GM19023 (cell line): Measurements from ENCODE around the gene OCRL.
"Not testable (repeated sequence)": the region's sequence is repeated elsewhere in the genome, so short reads cannot be mapped to it uniquely, and the experiment has no call there.

Source experiments
- ATAC-seq: cut with Tn5 transposase; IDR thresholded peaks from one replicate; pipeline ENCODE4 v1.9.1; 2021; ENCODE audit warnings: mild to moderate bottlenecking, moderate library complexity; ENCODE audit not compliant: unreplicated experiment

The OCRL gene

DNA sequence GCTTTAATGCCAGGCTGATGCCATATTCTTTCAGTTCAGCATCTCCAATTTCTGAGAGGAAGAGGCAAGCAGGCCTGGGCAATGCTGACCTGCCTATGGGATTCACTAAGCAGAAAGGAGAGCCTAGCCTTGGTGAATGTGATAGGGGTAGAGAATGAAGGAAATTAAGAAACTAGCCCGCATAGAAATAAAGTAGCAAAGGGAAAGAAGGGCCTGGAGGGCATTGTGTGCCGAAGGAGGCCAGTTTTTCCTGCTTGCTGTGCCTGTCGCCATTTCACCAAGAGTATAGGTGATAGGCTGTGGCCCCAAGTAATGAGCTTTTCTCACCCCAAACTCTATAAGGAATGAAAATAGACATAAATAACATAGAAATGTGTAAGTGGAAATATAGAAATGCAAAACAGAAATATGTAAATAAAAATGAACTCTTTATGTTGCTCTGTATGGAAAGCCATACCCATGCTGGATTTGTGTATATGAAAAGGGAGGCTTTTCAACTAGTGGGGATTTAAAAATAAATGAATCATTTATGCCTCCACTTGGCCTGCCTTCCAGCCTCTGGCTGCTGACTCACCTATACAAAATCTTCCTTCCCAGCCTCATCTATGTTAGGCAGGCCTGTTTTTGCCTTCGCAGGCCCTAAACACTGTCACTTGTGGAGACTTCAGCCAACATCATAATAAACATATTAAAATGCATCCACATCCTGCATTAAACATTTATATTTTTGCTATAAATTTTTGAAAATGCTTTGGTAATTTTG is 5.1 kb upstream of the OCRL start:
- ATAC-seq: no peak

DNA sequence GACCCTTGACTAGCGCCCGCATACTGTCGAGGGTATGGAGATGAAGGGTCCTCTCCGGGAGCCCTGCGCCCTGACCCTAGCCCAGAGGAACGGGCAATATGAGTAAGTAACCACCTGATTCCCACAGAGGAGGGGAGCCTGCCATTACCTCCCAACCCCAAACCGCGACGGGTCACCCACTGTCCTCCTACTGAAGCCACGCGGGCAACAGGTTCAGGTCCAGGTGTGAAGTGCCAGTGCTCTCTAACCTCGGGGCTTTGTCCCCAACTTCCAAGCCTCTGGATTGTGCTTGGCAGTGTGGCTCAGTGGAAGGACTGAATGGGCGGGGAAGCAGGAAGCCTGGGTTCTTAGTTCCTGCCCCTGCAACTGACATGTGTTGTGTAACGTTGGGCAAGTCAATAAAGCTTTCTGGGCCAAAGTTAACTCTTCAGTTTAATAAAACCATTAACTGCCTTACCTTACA is 694 bp downstream of the OCRL start:
- peak; percentile 46 for ATAC-seq

DNA sequence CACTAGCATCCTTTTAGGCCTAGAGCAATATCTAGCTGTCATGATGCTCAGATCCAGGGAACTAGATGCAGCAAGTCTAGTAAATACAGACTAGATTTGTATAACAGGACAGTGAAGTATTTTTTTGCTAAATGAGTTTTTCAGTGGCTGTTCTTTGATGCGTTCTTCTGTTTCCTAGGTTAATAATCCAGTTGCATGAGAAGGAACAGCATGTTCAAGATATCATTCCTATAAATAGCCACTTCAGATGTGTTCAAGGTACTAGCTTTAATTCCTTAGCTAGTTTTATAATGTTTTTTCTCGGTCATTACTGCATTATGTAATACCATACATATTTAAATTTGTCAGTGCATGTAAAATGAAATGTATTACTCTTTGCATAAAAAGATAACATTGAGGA is 4.7 kb downstream of the OCRL start:
- ATAC-seq: no peak

DNA sequence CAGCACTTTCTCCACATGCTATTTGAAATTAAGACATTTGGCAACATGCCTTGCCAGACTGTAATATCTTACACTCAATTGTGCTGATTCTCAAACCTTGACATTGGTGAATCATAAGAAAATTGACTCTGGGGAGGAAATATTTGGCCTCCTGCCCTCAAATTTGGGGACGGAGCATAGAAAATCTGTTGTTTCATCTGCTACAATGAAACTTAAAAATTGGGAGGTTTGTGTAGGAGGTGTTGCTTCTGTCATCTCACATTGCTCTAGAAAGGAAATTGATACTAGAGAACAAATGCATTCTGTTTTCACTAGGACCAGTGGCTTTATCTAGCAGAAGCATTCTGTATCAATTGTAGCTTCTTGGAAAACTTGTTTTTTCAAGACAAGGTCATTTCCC is 5.3 kb downstream of the OCRL start:
- ATAC-seq: no peak

DNA sequence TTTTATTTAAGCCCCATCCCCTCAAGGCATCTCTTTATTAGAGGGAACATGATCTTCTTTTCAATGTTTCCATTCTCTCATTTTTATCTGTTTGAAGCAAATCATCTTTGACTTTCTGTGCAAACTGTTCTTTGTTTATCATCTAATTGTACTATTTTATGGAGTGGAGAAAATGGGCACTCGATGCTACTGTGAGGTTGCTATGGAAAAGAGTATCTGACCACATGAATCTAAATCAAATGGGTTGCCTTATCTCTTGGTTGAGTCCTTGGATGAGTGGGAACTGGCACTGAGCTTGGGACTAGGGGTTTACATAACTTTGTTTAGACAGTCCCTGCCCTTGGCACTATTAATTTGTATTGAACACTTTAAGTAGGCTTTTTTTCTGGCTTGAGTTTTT is 9.1 kb downstream of the OCRL start:
- no peak for ATAC-seq

DNA sequence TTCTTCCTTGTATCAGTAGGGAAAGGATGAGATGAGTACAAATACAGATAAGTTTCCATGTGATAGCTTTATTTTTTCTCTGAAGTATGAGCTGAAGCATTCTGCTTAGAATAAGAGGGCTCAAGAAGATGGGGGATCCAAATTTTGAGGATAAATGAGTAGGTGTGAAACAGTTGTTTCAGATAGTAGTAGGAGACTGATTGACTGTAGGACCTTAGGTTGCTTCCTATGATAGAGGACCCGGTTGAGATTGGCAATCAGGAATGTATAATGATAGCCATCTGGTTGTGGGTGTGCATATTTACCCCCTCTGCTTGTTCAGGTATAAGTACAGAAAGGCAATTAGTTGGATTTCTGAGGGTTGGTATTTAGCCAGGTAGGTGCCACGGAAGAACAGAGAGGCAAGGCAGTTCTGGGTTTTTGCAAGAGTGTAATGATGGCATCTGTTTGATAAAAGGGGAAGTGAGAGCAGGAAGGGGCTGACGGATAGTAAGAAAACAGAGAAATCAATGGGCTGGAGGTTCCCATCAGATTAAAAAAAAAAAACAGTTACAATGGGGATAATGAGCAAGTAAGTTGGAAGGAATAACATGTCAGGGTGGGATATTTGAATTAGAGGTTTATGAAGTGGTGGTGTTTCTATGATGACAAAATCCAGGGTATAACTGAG is 13.7 kb downstream of the OCRL start:
- peak; percentile 86 for ATAC-seq

DNA sequence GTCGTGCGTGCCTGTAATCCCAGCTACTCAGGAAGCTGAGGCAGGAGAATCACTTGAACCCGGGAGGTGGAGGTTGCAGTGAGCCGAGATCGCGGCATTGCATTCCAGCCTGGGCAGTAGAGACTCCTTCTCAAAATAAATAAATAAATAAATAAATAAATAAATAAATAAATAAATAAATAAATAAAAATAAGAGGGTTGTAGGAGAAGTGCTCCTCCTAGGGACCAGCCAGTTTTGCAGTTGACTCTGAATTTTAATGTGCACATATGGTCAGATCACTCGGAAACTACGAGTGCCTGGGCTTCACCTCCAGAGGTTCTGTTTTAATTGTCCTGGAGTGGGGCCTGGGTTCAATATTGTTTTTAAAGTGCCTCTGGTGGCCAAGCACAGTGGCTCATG is 14.8 kb downstream of the OCRL start:
- not testable (repeated sequence) for ATAC-seq

DNA sequence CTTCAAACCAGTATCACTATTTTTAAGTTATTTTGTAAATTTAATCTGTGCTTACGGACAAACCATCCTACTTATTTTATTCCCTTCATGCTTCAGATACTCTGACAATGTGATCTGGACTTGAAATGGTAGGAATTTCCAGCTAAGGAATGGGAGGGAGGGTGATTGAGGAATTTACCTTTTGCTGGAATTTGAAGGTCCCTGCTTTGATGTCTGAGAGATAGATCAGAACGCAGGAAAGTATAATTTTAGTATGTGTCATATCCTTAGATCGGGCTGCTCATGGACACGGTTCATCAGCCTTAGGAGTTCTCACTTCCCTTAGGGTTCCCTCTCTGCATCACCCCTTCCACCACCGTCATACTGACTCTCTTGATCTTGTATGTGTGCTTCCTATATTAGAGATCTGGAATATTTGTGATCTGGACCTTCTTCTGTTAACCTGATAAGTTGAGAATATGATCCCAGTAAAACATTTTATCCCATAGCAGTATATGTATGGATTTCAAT is 16.8 kb downstream of the OCRL start:
- no peak for ATAC-seq

DNA sequence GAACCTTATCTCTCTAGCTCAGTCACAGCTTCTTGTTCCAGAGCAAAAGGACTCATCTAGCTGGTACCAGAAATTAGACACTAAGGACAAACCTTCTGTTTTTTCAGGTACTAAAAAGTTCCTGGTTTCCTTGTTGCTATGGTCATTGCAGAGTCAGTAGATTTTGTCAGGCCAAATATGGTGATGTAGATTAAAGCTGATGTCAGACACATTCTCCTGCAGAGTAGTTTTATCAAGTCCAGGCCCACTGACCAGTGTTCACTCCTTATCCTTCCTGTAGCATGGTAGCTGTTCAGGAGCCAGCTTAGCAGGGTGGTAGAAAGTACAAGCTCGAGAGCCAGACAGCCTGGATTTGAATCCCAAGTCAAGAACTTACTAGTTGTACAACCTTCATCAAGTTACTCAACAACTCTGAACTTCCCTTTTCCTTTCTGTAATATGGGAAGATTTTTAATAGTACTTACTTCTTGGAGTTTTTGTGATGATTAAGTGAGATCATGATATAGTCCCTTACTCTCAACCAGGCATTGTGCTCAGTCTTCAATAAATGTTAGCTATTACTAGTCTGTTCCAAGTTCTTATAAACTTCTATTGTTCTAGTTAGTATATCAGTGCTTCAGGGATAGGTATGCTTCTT is 17.9 kb downstream of the OCRL start:
- no peak for ATAC-seq

DNA sequence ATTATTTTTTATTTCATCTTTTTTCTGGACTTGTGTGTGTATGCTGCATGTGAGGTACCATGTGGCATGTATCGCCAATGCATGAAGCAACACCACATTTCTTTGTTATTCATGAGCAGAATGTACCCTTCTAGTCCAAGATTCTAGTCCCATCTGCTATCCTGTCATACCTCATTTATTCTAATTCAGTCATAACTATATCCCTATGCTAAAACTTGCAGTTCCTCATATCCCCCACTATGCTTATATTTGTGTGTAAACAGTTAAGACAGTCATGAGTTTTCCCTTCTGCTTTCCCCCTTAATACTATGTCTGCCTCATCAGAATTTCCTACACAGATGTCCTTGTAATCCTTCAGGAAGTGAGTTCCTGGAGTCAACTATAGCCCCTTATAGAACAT is 19.7 kb downstream of the OCRL start:
- ATAC-seq: no peak

DNA sequence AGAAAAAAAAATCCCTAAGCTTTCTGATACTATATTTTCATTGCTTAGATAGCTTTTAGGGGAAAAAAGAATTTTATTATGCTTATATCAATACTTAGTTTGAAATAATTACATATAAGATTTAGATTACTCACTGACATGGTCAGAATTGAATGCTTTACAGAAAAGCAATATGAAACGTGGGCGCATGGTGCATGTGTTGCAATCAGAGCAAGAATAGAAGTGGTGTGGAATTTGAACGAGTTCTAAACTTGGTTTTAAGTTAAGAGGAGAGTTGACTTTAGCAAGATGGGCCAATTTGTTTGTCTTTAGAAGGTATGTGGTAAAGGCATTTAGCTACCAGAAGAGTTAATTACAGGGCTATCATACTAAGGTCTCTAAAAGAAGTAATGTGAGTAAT is 21.4 kb downstream of the OCRL start:
- no peak for ATAC-seq

DNA sequence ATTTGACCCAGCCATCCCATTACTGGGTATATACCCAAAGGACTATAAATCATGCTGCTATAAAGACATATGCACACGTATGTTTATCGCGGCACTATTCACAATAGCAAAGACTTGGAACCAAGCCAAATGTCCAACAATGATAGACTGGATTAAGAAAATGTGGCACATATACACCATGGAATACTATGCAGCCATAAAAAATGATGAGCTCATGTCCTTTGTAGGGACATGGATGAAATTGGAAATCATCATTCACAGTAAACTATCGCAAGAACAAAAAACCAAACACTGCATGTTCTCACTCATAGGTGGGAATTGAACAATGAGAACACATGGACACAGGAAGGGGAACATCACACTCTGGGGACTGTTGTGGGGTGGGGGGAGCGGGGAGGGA is 24.3 kb downstream of the OCRL start:
- ATAC-seq: not testable (repeated sequence)

DNA sequence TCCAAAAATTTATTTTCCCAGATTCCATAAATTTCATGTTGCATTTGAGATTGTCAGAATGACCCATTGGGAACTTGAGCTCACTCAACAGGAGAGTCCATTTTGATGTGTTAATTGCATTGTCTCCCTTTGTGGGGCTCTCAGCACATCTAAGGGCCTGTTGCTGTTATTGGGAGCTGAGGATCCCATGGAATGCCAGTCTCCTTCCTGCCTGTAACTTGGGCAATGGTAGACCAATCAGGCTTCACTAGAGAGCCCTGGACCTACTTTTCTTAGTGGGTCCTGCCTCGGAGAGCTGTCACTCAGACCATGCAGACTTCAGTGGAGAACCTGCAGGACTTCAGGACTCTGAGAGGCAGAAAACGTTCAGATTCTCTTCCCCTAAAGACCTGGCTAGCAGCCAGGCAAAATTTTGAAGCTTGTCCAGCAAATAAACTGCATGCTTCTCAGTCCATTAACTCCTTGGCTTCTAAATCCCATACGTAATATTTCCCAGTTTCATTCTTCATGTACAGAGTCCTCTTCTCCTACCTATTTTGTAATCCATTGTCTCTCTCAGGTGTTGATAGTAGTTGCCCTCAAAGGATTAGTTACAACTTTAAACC is 25.1 kb downstream of the OCRL start:
- no peak for ATAC-seq

DNA sequence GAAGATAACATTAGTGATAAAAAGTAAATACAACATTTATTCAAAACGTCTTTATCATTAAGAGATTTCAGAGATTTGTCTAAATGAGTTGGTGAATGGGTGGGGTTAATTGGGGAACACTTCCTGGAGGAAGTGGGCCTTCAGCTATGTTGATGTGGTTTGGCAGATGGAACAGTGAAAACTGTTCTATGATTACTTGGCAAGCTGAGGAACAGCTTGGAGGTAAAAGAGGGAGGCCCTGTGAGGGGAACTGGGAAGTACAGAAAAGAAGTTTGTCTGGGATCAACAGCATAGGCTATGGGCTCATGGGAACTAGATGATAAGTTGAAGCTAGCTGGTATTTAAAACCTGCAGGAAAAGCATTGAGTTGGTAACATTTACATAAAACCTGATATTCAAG is 26.0 kb downstream of the OCRL start:
- no peak for ATAC-seq

DNA sequence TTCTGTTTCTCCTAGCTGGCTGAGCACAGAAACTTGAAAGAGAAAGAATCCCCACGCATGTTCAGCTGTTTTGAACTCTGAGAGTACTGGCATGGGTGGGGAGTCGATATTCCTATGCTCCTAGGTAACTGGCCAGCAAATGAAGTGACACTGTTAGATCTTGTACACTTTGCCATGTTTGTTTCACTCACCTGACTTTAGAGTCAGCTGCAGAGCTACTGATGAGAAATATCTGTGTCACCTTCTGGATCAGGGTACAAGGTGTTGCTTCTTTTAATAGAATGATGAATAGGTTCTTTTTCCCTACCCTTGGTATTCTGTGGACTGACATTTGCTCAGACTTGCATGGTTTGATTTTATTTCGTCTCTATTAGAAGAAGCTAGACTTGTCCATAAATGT is 28.3 kb downstream of the OCRL start:
- no peak for ATAC-seq

DNA sequence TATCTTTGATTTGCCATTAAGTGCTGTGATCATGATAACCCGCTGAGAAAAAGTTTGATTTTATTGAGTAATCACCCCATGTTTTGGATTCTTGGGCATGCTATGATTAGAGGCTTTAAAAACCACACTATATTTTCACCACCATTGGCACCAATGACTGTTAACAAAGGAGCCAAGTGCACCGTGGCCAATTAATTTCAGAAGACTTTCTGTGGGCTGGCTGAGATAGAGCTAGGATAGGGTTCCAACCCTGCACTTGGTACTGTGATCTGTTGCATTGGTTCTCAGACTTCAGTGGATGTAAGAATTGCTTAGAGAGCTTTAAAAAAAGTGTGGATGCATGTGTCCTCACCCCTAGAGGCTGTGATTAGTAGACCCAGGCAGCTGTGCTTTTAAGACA is 32.4 kb downstream of the OCRL start:
- ATAC-seq: no peak

DNA sequence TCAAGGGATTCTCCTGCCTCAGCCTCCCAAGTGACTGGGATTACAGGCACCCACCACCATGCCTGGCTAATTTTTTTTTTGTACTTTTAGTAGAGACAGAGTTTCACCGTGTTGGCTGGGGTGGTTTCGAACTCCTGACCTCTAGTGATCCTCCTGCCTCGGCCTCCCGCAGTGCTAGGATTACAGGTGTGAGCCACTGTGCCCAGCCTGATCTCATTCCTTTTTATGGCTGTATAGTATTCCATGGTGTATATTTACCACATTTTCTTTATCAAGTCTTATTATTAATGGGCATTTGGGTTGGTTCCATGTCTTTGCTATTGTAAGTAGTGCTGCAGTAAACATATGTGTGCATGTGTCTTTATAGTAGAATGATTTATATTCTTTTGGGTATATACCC is 33.6 kb downstream of the OCRL start:
- ATAC-seq: not testable (repeated sequence)

DNA sequence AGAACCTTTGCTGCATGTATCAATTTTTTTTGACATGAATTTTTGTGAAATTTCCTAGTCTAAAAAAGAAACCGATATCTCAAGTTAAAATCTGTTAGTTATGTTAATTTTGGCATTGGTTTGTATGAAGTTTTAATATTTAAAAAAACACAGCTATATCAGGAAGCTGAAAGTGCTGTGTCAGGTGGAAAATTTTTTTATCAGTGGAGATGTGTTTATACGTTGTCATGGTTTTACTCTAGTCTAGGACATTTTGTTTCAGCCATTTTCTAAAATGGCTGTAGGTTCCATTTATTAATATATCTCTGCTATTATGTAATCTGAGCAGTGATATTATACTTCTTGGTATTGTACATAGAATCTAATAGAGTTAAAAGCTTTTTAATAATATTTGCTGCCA is 34.2 kb downstream of the OCRL start:
- no peak for ATAC-seq

DNA sequence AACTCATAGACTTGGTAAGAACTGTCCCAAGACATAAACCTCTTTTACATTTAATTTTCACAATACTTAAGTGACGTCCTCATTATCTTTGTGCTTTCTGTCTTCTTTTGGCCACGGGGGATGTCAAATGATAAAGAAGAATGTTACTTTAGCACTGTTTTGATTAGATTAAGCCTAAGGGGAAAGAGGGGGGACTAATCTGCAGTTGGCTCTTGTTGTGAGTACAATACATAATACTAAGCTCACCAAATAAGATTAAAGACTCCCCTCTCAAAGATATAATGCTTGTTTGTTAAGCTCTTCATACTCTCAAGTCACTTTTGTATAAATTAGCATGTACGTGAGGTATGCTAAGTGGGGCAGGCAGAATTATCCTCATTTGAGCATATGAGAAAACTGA is 36.5 kb downstream of the OCRL start:
- ATAC-seq: no peak

DNA sequence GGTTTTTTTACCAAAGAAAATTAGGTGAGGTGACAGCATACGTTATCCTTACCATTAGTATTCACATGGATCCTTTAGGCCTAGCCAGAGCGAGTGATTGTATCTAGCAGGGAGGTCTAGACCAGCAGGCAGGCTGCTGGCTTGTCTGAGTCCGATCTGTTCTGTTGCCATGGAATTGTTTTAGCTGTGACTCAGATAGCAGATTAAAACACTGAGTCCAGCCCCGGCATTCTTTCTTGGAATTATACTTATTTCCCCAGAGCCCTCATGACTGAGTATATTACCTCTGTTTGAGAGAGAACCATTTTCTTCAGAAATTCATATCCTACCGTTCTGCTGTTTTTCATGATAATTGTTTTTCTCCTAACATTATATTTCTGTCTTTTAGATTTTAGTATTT is 37.4 kb downstream of the OCRL start:
- no peak for ATAC-seq

DNA sequence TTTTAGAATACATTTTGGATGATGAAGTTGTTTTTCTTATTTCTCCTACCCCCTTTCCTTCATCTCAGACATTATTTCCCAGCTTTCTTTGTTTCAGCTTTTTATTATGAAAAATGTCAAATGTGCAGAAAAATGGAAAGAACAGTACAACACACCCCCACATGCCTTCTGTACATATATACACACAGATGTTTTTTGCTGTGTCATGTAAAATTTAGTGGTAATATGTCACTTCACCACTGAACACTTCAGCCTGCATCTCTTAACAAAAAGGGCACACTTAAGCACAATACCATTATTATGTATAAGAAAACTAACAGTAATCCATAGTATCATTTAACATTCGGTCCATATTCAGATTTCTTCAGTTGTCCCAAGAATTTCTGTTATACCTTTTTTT is 37.8 kb downstream of the OCRL start:
- no peak for ATAC-seq

DNA sequence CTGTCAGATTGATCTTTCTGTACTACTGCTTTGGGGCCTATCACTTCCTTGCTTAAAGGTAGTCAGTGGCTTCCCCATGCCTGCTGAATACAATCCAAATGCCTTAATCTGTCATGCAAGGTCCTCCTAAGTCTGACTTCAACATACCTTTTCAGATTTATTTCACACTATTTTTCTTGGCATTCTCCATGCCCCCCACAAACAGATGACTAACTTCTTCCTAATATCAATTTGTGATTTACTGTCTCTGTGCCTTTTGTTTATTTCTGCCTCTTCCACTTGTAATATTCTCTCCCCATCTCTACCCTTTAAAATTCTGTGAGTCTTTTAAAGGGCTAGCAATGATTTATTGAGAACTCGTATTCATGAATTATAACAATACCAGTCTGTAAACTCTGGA is 41.8 kb downstream of the OCRL start:
- no peak for ATAC-seq
